Activated T-cell treated with anti-CD3 and anti-CD28 coated beads for 4 hours (primary cell): ENCODE measurements around the gene TRMT10B.

Experiments
- DNase-seq: peaks from one replicate; pipeline ENCODE4 v3.0.0-alpha.2; 2020

Gene TRMT10B, protein sequence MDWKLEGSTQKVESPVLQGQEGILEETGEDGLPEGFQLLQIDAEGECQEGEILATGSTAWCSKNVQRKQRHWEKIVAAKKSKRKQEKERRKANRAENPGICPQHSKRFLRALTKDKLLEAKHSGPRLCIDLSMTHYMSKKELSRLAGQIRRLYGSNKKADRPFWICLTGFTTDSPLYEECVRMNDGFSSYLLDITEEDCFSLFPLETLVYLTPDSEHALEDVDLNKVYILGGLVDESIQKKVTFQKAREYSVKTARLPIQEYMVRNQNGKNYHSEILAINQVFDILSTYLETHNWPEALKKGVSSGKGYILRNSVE

GRCh38 chr9:37753489-37754190, at the start of gene TRMT10B:
TSS of gene TRMT10B (plus strand) at chr9:37753805. CDS start at chr9:37761932, 8,127 bp downstream.
- peak; percentile 71 for DNase-seq

DNA sequence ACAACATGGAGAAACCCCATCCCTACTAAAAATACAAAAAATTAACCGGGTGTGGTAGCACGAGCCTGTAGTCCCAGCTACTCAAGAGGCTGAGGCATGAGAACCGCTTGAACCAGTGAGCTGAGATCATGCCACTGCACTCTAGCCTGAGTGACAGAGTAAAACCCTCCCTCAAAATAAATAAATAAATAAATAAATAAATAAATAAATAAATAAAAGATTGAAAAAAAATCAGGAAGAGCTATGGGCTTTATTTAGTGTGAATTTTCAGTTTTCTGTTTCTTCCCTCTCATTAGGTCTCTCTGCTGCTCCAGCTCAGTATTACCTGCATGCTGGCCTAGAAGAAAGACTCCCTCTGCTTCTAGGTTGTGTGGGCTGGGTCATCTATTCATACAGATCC, 47.8 kb upstream of the TRMT10B start:
- DNase-seq = no peak

DNA sequence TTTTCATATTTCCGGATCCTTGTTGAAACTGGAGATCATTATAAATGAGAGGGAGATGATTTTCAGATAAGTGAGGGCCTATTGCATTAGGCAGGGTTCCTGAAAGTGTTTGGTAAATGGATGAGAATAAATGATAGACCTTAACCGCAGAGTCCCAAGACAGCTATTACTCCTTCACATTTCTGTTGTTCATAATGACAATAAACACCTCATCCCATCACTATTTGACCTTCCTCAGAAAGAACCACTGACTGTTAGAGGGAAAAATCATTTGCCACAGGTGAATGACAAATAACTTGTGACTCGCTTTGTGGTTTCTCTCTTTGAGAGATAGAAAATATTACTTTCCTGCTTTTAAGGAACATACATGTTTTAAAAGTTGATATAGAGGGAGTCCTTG, 47.3 kb upstream of the TRMT10B start:
- no peak for DNase-seq

- no peak for DNase-seq
Observed at GRCh38 chr9:37707748-37708147, 45.9 kb upstream of the TRMT10B start.

GRCh38 chr9:37710046-37710445, 43.6 kb upstream of the TRMT10B start:
- no peak for DNase-seq

DNA sequence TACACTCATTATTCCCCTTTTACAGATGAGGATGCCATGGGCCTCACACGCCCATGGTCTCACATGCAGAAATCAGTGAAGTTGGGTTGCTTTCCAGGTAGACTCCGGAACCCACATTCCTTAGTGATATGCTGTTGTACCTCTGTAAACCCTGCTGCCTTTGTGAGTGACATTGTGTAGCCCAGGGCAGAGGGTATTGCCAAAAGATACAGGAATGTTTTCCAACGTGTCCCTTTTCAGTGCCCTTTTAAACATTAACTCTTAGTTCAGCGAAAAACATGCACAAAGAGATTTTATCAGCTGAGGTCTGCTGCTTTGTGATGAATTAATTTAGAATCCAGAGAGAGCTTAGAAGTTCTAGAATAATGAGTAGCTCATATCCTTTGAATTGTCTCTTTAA, 38.3 kb upstream of the TRMT10B start:
- no peak for DNase-seq

- DNase-seq = no peak
Observed at GRCh38 chr9:37715991-37716505, 37.6 kb upstream of the TRMT10B start.

- no peak for DNase-seq
Observed at GRCh38 chr9:37719526-37719925, 34.1 kb upstream of the TRMT10B start.

GRCh38 chr9:37727013-37727412, 26.6 kb upstream of the TRMT10B start:
- no peak for DNase-seq

- DNase-seq = no peak
Observed at GRCh38 chr9:37729499-37729898, 24.1 kb upstream of the TRMT10B start.

GRCh38 chr9:37730256-37730655, 23.3 kb upstream of the TRMT10B start:
- no peak for DNase-seq

GRCh38 chr9:37730839-37731238, 22.8 kb upstream of the TRMT10B start:
- no peak for DNase-seq

GRCh38 chr9:37732086-37732741, 21.4 kb upstream of the TRMT10B start:
- DNase-seq = no peak

DNA sequence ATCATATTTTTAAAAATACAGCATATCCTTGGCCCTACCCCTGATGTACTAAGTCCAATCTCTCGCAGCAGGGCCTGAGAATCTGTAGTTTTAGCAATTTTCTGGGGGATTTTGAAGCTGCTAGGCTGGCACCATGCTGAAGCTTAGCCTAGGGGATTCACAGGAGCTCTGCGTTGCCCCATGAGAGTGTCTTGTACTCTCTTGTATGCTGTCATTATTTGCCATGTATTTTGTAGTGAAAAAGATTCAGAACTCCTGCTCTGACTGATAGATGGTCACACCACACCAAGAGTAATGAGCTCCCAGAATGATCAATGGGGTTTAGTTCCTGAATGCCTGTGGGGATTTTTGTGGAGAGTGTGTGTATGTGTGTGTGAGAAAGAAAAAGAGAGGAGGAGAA, 20.7 kb upstream of the TRMT10B start:
- no peak for DNase-seq

DNA sequence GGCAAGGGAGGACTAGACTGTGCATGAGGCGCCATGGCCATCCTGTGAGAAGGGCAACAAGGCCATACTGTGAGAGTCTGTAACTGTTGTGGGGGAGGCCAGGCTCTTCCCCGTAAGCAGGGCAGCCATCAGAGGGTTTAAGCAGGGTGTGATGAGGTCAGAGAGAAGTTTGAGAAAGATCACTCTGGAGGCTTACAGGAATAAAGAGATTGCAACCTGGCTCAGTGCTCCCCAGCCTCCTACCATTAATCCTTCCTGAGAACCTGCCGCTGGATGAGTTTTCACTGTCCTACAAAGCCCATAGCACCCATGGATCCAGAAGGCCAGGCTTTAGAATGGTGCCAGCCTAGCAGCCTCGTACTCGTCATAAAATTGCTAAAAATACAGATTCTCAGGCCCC, 14.4 kb upstream of the TRMT10B start:
- no peak for DNase-seq

DNA sequence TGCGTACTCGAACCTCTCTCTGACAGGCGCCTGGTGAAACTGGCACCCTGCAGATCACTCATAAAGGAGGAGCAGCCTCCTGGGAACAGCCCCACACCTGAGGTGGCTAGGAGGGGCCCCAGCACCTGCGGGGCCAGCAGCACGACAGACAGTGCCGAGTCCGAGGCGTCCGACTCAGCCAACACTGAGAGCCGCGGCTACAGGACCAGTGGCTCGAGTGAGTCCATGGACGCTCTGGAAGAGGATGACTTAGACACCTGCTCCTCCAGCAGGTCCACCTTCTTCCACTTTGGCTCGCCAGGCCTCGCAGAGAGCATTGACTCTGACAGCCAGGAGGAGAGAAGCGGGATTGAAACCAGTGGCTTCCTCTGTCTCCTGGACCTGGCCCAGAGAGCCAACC, 13.5 kb upstream of the TRMT10B start:
- DNase-seq = no peak

DNA sequence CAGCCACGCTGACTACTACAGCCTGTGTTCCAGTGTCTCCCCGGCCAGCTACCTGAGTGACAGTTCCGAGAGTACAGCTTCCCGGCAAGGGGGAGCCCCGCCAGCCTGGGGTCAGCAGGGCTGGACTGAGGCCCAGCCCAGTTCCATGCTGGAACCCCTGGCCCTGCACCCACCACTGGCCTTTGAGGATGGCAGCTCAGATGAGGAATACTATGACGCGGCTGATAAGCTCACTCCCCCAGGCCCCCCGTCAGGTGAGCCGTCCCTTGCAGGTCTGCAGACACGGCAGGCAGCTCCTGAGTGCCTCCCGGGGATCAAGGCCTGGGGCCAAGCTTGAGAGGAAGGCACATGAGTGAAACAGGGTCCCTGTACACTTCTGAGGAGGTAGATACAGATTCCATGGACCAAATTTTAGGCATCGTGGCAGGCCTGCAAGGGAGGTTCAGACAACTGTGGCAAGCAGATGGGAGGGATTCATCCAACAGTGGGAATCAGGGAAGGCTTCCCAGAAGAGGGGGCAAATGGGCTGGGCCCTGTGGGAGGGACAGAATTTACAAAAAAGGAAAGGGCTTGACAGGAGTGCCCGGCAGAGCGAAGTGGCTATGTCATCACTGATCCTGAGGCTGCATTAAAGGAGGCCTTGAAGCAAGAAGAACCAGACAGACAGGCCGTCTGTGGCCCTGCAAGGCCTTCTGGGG, 12.8 kb upstream of the TRMT10B start:
- DNase-seq = no peak

GRCh38 chr9:37745970-37746369, 7.6 kb upstream of the TRMT10B start:
- no peak for DNase-seq

- DNase-seq = no peak
Observed at GRCh38 chr9:37746448-37747270, 6.9 kb upstream of the TRMT10B start.

DNA sequence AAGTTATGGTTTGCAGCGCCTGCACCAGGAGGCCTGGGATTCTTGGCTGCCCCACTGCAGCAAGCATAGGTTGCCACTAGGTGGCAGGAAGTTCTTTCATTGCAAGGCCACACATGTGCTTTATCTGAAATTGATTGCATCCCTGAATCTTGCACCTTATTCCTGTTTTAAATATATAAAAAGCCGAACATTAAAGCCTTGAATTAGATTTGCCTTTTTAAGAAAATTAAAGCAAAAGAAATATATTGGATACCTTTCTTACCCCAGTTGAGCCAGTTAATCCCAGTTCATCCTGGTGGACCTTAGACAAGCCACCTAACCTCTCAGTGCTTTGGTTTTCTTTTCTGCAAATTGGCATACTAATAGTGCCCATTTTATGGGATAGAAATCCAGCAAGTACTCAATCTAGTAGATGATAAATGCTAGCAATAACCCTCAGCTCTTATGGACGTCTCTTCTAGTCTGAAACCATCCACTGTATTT, 6.3 kb upstream of the TRMT10B start:
- DNase-seq = peak; percentile 45

GRCh38 chr9:37749129-37749528, 4.5 kb upstream of the TRMT10B start:
- DNase-seq = no peak

GRCh38 chr9:37751186-37751585, 2.4 kb upstream of the TRMT10B start:
- no peak for DNase-seq
